ENCODE results near the gene TBCB.

TBCB gene

GRCh38 chr19:36082916-36083315 is 32.4 kb upstream of the TBCB start:
- H3K36me3 ChIP-seq (replicated peaks in 1 of 2; ENCODE audit: control insufficient read depth in 2 of 2, insufficient read depth in 2 of 2, low read length in 2 of 2): peaks cover 46 to 86% of the 10 kb centered on the region in 2 donors
- H3K79me1 ChIP-seq (ENCODE audit: low read depth, low read length): peaks cover 3% of the 10 kb centered on the region
- H2BK12ac ChIP-seq (ENCODE audit: low read length): no peak overlapping the region
- H2BK120ac ChIP-seq (ENCODE audit: low read depth, low read length): no peak overlapping the region
- H3K4me2 ChIP-seq (ENCODE audit: insufficient read depth, low read length, poor library complexity, severe bottlenecking): no peak overlapping the region
- no peak overlapping the region for H3K4me3 ChIP-seq (ENCODE audit: low read length in 2 of 2)
- H2BK15ac ChIP-seq (ENCODE audit: low read length): no peak overlapping the region
- H2BK5ac ChIP-seq (ENCODE audit: low read length): no peak overlapping the region
- H3K14ac ChIP-seq (ENCODE audit: low read length): no peak overlapping the region
- H2AK5ac ChIP-seq (ENCODE audit: low read depth, low read length): no peak overlapping the region
- no peak overlapping the region for H2AFZ ChIP-seq (ENCODE audit: low read length)
- no CpG with 5 or more reads among the region's 13 CpGs for WGBS, 2 donors (ENCODE audit: extremely low coverage in 2 of 2, insufficient read length in 2 of 2, insufficient replicate concordance in 1 of 2)
- H3K9me3 ChIP-seq (replicated peaks in 1 of 2; ENCODE audit: control insufficient read depth in 2 of 2, insufficient read depth in 1 of 2, low read depth in 1 of 2, low read length in 2 of 2): peaks cover 0 to 2% of the 10 kb centered on the region in 2 donors
- no peaks in the 10 kb centered on the region for H3K27me3 ChIP-seq (ENCODE audit: control insufficient read depth in 3 of 3, insufficient read depth in 3 of 3, low read depth in 1 of 3, low read length in 3 of 3)
- H3K23ac ChIP-seq (ENCODE audit: low read depth, low read length, poor library complexity): no peak overlapping the region
- no peak overlapping the region for H3K27ac ChIP-seq (replicated peaks; ENCODE audit: low read length)
- no peak overlapping the region for H3K18ac ChIP-seq (ENCODE audit: low read length)
- no peak overlapping the region for H4K91ac ChIP-seq (ENCODE audit: low read depth, low read length, poor library complexity)
- H3K4ac ChIP-seq (ENCODE audit: low read length): no peak overlapping the region
- H4K8ac ChIP-seq (ENCODE audit: low read depth, low read length): no peak overlapping the region
- H3K4me1 ChIP-seq (ENCODE audit: control insufficient read depth in 2 of 2, insufficient read depth in 1 of 2, low read depth in 1 of 2, low read length in 2 of 2): no peaks in the 10 kb centered on the region
- DNase-seq (ENCODE audit: low spot score): no peak
- no peak overlapping the region for H3K9ac ChIP-seq (ENCODE audit: low read depth, low read length, poor library complexity)

GRCh38 chr19:36084231-36085009 is 30.8 kb upstream of the TBCB start:
- Histone ChIP-seq H2BK12ac (ENCODE audit: low read length) (no peak overlapping the region), H3K79me1 (ENCODE audit: low read depth, low read length) (peaks cover 3% of the 10 kb centered on the region), H3K9me3 (replicated peaks in 1 of 2; ENCODE audit: control insufficient read depth in 2 of 2, insufficient read depth in 1 of 2, low read depth in 1 of 2, low read length in 2 of 2) (peaks cover 0 to 2% of the 10 kb centered on the region in 2 donors), H2AK5ac (ENCODE audit: low read depth, low read length) (no peak overlapping the region), H3K27me3 (ENCODE audit: control insufficient read depth in 3 of 3, insufficient read depth in 3 of 3, low read depth in 1 of 3, low read length in 3 of 3) (no peaks in the 10 kb centered on the region), H3K4me3 (ENCODE audit: low read length in 2 of 2) (no peak overlapping the region), H2AFZ (ENCODE audit: low read length) (no peak overlapping the region), H3K4ac (ENCODE audit: low read length) (no peak overlapping the region), H3K4me2 (ENCODE audit: insufficient read depth, low read length, poor library complexity, severe bottlenecking) (no peak overlapping the region), H3K14ac (ENCODE audit: low read length) (no peak overlapping the region), H2BK5ac (ENCODE audit: low read length) (no peak overlapping the region), H2BK15ac (ENCODE audit: low read length) (no peak overlapping the region), H4K91ac (ENCODE audit: low read depth, low read length, poor library complexity) (no peak overlapping the region), H2BK120ac (ENCODE audit: low read depth, low read length) (no peak overlapping the region), H3K18ac (ENCODE audit: low read length) (no peak overlapping the region), H3K36me3 (replicated peaks in 1 of 2; ENCODE audit: control insufficient read depth in 2 of 2, insufficient read depth in 2 of 2, low read length in 2 of 2) (peaks cover 57 to 89% of the 10 kb centered on the region in 2 donors), H3K23ac (ENCODE audit: low read depth, low read length, poor library complexity) (no peak overlapping the region), H3K4me1 (ENCODE audit: control insufficient read depth in 2 of 2, insufficient read depth in 1 of 2, low read depth in 1 of 2, low read length in 2 of 2) (no peaks in the 10 kb centered on the region), H4K8ac (ENCODE audit: low read depth, low read length) (no peak overlapping the region), H3K27ac (replicated peaks; ENCODE audit: low read length) (no peak overlapping the region), H3K9ac (ENCODE audit: low read depth, low read length, poor library complexity) (no peak overlapping the region)
- no peak for DNase-seq (ENCODE audit: low spot score)
- WGBS, 2 donors (ENCODE audit: extremely low coverage in 2 of 2, insufficient read length in 2 of 2, insufficient replicate concordance in 1 of 2): no CpG with 5 or more reads among the region's 12 CpGs

DNA sequence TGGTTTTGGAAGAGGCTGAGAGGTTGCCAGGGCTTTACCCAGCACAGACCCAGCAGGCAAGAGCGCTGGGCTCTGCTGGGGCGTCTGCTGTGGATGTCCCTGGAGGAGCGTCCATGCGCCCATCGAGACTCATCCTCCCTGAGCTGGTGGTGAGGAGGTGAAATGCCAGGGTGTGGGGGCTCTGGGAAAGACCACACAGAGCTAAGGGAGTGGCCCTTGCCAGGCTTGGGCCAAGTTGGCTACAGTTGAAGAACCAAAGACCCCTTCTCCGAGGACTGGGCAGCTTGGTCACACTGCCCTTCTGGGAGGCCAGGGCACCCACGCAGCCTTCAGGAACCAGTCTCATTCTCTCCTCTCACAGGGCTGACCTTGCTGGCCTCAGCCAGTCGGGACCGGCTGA is 28.9 kb upstream of the TBCB start:
- Histone ChIP-seq H2BK12ac (ENCODE audit: low read length) (no peak overlapping the region), H3K4me1 (ENCODE audit: control insufficient read depth in 2 of 2, insufficient read depth in 1 of 2, low read depth in 1 of 2, low read length in 2 of 2) (no peaks in the 10 kb centered on the region), H4K91ac (ENCODE audit: low read depth, low read length, poor library complexity) (no peak overlapping the region), H3K18ac (ENCODE audit: low read length) (peak overlapping the region; percentile 16), H3K4me3 (ENCODE audit: low read length in 2 of 2) (no peak overlapping the region), H3K4me2 (ENCODE audit: insufficient read depth, low read length, poor library complexity, severe bottlenecking) (no peak overlapping the region), H3K27ac (replicated peaks; ENCODE audit: low read length) (no peak overlapping the region), H3K23ac (ENCODE audit: low read depth, low read length, poor library complexity) (no peak overlapping the region), H4K8ac (ENCODE audit: low read depth, low read length) (no peak overlapping the region), H3K14ac (ENCODE audit: low read length) (no peak overlapping the region), H3K36me3 (replicated peaks in 1 of 2; ENCODE audit: control insufficient read depth in 2 of 2, insufficient read depth in 2 of 2, low read length in 2 of 2) (peaks cover 70 to 95% of the 10 kb centered on the region in 2 donors), H3K9me3 (replicated peaks in 1 of 2; ENCODE audit: control insufficient read depth in 2 of 2, insufficient read depth in 1 of 2, low read depth in 1 of 2, low read length in 2 of 2) (peaks cover 0 to 2% of the 10 kb centered on the region in 2 donors), H3K4ac (ENCODE audit: low read length) (no peak overlapping the region), H2BK5ac (ENCODE audit: low read length) (no peak overlapping the region), H2AFZ (ENCODE audit: low read length) (no peak overlapping the region), H3K27me3 (ENCODE audit: control insufficient read depth in 3 of 3, insufficient read depth in 3 of 3, low read depth in 1 of 3, low read length in 3 of 3) (no peaks in the 10 kb centered on the region), H2AK5ac (ENCODE audit: low read depth, low read length) (no peak overlapping the region), H3K79me1 (ENCODE audit: low read depth, low read length) (peaks cover 3% of the 10 kb centered on the region), H2BK15ac (ENCODE audit: low read length) (no peak overlapping the region), H2BK120ac (ENCODE audit: low read depth, low read length) (peak overlapping the region; percentile 69), H3K9ac (ENCODE audit: low read depth, low read length, poor library complexity) (no peak overlapping the region)
- DNase-seq (ENCODE audit: low spot score): no peak
- no CpG with 5 or more reads among the region's 9 CpGs for WGBS, 2 donors (ENCODE audit: extremely low coverage in 2 of 2, insufficient read length in 2 of 2, insufficient replicate concordance in 1 of 2)

GRCh38 chr19:36089847-36090246 is 25.4 kb upstream of the TBCB start:
- Histone ChIP-seq H4K8ac (ENCODE audit: low read depth, low read length) (no peak overlapping the region), H3K14ac (ENCODE audit: low read length) (no peak overlapping the region), H2BK15ac (ENCODE audit: low read length) (no peak overlapping the region), H2BK120ac (ENCODE audit: low read depth, low read length) (no peak overlapping the region), H3K36me3 (replicated peaks in 1 of 2; ENCODE audit: control insufficient read depth in 2 of 2, insufficient read depth in 2 of 2, low read length in 2 of 2) (peaks cover 54 to 93% of the 10 kb centered on the region in 2 donors), H3K27me3 (ENCODE audit: control insufficient read depth in 3 of 3, insufficient read depth in 3 of 3, low read depth in 1 of 3, low read length in 3 of 3) (no peaks in the 10 kb centered on the region), H2AFZ (ENCODE audit: low read length) (no peak overlapping the region), H3K4me1 (ENCODE audit: control insufficient read depth in 2 of 2, insufficient read depth in 1 of 2, low read depth in 1 of 2, low read length in 2 of 2) (no peaks in the 10 kb centered on the region), H3K9me3 (replicated peaks in 1 of 2; ENCODE audit: control insufficient read depth in 2 of 2, insufficient read depth in 1 of 2, low read depth in 1 of 2, low read length in 2 of 2) (peaks cover 0 to 2% of the 10 kb centered on the region in 2 donors), H3K79me1 (ENCODE audit: low read depth, low read length) (no peaks in the 10 kb centered on the region), H2BK12ac (ENCODE audit: low read length) (no peak overlapping the region), H3K9ac (ENCODE audit: low read depth, low read length, poor library complexity) (no peak overlapping the region), H3K27ac (replicated peaks; ENCODE audit: low read length) (no peak overlapping the region), H2AK5ac (ENCODE audit: low read depth, low read length) (no peak overlapping the region), H3K4me3 (ENCODE audit: low read length in 2 of 2) (no peak overlapping the region), H3K23ac (ENCODE audit: low read depth, low read length, poor library complexity) (no peak overlapping the region), H2BK5ac (ENCODE audit: low read length) (no peak overlapping the region), H3K4me2 (ENCODE audit: insufficient read depth, low read length, poor library complexity, severe bottlenecking) (no peak overlapping the region), H3K4ac (ENCODE audit: low read length) (no peak overlapping the region), H4K91ac (ENCODE audit: low read depth, low read length, poor library complexity) (no peak overlapping the region), H3K18ac (ENCODE audit: low read length) (no peak overlapping the region)
- DNase-seq (ENCODE audit: low spot score): no peak
- no CpG with 5 or more reads among the region's 5 CpGs for WGBS, 2 donors (ENCODE audit: extremely low coverage in 2 of 2, insufficient read length in 2 of 2, insufficient replicate concordance in 1 of 2)

All from neuronal stem cell (in vitro differentiated cells).